Tongue (tissue), 2 donors: ENCODE measurements around the gene AGK. TPM values are rescaled to one million over a fixed set of nuclear protein-coding genes. Genes with fewer than 3 reads are reported as not detected.
"Not testable (repeated sequence)": the region's sequence is repeated elsewhere in the genome, so short reads cannot be mapped to it uniquely, and the experiment has no call there.

Experiments used
- DNase-seq: peaks from one replicate; pipeline ENCODE4 v3.0.0-alpha.2; 2015
- total RNA-seq: library from RNA; depleted of rRNA; stranded (reverse); fragments of >200 nt; gene quantifications from one replicate; pipeline ENCODE4 v1.2.3, GENCODE V29; 2014

Gene AGK
- total RNA-seq, 1 donor from 2014 or later, result 40.0 TPM

DNA sequence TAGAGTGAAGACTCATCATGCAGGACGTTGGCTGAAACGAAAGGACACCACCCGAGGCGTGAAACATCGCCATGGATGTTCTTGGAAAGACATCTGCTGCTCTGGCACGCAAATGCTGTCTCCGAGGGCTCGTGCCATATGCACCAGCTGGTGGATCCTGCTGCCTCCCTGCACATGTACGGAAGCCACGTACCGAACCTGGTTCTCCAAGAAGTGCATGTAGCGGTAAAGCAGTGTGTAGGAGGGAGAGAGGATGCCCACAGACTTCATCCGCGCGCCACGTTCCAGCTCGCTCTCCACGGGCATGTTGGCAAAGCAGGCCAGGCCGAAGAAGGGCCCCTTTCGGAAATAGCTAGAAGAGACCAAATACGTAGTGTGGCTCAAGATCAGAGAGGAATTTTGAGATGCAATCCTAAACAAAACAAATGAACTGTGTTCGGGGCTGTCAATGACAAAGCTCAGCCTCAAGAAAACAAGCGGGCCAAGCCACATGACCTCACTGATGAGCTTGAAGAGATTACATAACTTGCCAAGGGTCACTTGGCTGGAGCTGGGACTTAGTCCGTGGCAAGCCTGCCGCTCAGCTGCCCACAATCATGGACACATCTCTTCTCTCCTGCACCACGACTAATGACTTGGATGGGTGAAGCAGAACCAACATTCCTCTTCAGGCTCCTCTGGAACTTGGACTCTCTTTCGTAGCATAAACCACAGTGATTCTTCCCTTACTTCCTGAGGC is 134.2 kb downstream of the AGK start:
- DNase-seq, result peak; percentile 53

DNA sequence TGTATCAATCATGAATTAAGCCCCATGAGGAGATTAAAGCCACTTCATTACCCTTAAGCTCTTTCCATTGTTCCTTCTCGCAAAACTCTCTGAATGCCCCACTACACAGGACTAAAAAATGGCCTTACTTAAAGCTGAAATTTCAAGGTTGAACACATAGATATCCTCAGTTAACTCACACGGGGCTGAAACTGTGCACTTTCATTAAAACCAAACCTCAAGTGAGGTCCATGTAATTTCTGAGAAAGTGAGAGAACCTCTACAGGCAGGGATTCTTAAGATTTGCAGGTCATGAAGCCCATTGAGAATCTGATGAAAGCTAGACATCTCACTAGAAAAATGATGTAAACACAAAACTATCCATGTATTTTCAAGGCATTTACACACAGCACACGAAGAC is 134.9 kb downstream of the AGK start:
- DNase-seq, result no peak

DNA sequence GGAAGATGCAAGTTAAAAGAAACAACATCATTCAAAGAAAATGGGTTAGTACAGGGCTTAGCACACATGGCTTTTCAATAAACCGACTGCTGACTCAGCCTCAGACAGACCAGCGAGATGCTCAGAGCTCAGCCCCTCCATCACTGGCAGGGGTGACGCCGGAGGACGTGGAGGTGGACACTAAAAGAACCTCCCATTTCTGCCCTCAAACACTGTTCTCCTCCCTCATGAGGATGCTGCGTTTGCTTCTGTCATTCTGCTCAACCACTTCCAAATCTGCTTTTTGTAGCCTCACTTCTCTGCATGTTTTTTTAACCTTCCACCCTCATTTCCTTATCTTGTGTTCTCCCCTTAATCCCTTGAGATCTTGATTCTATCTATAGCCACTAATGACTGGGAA is 135.5 kb downstream of the AGK start:
- DNase-seq, result no peak

- DNase-seq, result no peak
Observed at GRCh38 chr7:141688043-141688442, 136.8 kb downstream of the AGK start.

DNA sequence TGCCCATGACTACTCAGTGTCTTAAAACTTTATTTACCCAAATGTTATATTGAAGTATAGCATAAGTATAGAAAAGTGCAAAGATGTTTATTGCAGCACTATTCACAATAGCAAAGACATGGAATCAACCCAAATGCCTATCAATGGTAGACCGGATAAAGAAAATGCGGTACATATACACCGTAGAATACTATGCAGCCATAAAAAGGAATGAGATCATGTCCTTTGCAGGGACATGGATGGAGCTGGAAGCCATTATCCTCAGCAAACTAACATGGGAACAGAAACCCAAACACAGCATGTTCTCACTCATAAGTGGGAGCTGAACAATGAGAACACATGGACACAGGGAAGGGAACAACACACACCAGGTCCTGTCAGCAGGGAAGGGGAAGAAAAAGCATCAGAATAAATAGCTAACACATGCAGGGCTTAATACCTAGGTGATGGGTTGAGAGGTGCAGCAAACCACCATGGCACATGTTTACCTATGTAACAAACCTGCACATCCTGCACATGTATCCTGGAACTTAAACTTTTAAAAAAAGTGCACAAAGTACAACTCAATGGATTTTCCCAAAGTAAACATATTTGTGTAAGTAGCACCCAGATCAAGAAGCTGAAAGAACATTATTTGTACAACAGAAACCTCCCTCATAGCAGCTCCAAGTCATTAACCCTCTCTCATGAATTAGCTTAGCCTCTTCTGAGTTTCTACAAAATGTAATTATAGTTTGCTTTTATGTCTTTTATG is 138.0 kb downstream of the AGK start:
- DNase-seq, result not testable (repeated sequence)

DNA sequence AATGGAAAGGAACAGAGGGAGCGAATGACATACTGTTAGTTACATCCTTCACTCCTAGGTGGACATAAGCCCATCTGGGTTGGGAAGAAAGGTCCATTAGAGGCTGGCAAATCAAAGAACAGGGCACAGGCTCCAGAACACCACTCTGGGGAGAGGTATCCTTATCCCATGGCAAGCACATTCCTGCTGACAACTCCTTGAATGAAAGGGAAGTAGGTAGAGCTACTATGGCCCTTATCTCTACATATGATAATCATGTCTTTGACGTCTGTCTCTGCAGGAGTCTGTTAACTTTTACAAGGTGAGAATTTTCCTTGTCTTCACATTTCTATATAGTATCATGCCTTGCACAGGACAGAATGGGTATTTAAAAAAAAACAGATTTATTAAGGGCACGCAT is 140.3 kb downstream of the AGK start:
- no peak for DNase-seq

GRCh38 chr7:141691961-141692360 is 140.8 kb downstream of the AGK start:
- DNase-seq, result no peak

GRCh38 chr7:141693082-141693481 is 141.9 kb downstream of the AGK start:
- no peak for DNase-seq

DNA sequence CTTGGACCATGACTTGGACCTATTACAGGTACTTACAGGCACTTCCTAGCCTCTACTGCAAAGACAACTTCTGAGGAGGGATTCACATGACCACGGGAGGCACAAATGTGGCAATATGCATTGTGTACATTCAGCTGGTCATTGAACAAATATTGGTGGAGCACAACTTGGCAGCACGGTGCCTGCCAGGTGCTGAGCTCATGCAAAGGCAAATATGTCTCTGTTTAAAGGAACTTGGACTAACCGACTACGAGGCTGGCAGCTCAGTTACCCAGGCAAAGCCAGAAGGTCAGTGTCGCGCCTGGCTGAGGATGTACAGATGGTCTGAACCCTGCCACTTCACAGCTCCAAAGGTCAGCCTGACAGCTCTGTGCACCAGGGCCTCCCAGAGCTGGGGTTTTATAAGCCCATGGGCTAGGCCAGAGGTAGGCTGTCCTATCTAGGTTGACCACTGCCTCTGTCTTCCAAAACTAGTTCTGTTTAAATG is 144.6 kb downstream of the AGK start:
- DNase-seq, result no peak

DNA sequence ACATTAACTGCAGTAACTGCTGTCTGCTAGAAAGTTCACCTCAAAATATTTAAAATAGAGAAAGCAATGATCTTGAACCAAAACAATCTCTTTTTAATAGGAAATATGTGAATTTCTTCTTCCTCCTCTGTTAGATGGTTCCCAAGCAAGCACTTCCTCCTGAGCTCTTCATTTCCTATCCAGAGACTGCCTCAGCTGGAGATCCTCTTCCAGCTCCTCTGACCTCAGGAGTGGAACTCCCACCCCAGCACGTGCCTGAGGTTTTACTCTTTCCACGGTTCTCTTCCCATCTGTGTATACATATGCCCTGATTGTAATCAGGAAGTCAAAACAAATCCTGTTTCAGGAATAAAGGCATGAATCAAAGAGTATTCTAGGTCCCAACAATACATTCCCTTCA is 145.1 kb downstream of the AGK start:
- DNase-seq, result no peak

DNA sequence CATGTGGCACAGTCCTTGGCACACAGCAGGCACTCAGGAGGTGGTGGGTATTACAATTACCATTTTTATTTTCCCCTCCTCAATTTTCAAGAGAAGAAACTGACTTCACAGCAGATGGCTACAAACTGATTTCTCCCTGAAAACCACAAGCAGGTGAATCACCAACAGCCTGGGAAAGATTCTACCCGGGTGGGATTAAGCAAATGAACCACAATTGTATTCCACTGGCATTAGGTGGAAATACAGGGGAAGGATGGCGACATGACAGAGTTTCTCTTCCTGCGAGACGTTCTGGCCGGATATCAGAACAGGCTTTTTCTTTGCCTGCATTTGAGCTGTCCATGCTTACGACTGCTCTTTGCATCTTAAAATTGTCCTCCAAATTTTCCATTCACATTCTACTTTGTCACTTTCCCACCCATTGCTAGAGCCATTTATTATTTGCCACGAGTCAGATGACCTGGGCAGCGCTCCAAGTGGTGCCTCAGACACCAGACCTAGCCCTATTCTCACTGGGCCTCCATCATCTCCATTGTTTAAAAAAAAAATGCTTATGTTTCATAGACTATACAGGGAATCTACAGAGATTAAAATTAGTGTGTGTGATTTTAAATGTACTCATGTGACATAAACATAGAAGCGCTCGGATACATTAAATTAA is 146.1 kb downstream of the AGK start:
- DNase-seq, result no peak

DNA sequence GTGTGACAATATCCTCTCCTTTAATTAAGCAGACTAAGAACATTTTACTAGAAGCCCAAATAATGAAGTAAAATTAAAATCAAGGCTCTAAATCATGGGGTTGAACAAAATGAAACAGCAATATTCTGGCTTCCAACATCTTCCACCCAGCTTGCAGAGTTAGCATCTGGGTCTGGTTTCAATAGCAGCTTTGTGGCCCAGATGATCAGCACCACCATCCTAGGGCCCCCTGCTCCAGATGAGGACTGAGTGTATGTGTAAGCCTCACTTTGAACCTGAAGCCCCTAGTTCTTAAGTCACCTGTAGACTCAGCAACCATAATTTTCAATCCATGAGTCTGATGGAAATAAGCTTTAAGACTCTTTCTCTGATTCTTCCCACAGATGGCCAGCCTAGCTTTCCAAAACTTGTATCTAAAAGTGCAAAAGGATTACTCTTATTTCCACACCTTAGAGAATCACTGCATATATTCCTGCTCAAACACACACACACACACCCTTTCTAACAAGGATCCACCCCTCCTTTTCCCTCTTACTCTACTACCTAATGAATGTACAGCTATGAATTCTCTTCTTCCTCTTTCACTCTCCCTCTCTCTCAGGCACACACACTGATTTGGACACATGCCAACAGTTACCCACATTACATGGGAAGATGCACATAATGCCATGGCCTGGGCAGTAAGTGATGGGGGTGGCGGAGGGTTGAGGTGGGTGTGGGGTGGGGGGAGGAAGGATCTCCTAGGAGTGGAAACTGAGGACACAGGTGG is 147.2 kb downstream of the AGK start:
- DNase-seq, result no peak

GRCh38 chr7:141699860-141700259 is 148.7 kb downstream of the AGK start:
- DNase-seq, result no peak

GRCh38 chr7:141700296-141700847 is 149.2 kb downstream of the AGK start:
- no peak for DNase-seq

- peak; percentile 8 for DNase-seq
Observed at GRCh38 chr7:141700848-141701371, 149.7 kb downstream of the AGK start.

GRCh38 chr7:141701489-141702046 is 150.4 kb downstream of the AGK start:
- DNase-seq, result peak; percentile 28

DNA sequence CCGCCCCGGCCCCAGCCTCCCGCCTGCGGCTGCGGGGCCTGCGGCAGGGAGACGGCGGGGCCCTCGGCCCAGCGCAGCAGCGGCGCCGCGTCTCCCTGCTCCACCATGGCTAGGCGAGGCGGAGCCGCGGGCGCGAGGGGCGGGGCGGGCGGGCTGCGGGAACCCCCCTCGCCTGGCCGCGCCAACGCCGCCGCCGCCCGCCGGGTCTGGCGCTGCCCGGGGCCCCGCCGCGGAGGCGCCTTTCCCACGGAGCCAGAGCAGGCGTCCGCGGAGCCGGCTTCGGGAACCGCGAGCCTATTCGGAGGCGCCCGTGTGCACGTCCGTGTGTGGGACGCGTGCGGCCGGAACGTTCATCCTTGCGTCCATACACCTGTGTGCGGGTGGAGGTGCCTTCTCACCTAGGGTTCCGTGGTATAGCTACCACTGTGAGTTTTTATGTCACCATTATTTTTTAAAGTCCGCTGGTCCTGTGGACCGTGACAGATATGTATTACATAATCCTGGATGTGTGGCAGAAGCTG is 150.9 kb downstream of the AGK start, which contains the start of gene DENND11:
TSS of gene DENND11 (minus strand) at position 120 of the 521 bp plus-strand sequence. CDS start at position 107, 13 bp downstream.
- peak; percentile 67 for DNase-seq

DNA sequence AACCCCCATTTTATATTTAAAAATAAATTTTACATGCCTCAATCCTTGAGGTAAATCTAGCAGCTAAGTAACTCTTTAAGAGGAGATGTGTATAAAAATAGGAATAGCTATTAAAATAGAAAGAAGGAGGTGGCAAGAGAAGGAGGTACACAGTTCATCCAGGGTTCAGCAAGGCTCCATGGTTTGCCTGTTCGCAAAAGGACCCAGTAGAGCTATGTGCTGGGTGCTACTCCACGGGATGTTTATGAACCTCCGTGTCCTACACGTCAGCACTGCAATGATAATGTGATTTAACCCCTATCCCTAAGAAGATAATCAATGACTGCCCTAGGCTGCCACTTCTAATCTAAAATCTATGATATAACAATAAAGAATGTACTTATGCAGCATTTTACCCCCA is 151.7 kb downstream of the AGK start:
- DNase-seq, result no peak

GRCh38 chr7:141704112-141704511 is 152.9 kb downstream of the AGK start:
- no peak for DNase-seq

DNA sequence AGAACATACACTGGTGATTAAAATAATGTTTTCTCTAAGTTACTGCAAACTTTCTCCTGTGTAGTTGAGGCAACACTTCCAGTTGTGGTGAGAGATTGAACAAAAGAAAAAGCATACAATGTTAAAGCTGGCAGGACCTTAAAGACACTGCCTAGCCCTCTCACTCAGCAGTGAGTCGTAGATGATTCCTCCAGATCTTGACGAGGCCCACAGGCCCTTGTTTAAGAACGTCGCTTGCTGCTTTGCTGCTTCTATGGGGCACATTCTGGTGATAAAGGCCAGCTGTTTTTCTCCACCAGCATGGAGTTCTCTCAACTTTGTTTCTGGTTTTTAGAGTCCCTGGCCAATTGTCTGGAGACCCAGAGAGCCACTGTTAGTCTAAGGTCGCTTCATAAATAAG is 153.5 kb downstream of the AGK start:
- no peak for DNase-seq
